CD8-positive, alpha-beta memory T cell (primary cell): Measurements from ENCODE around the gene ACBD7. TPM values are rescaled to one million over a fixed set of nuclear protein-coding genes. Genes with fewer than 3 reads are reported as not detected.

Experiments
- CTCF ChIA-PET: fragments of 350-600 bp; sonication (Branson Sonifier 250); formaldehyde crosslinking; loops from one replicate; lab custom pipeline; 2021; ENCODE audit warnings: antibody characterized with exemption; lab: Charles Lee
- POLR2A ChIA-PET: fragments of 350-600 bp; sonication (Branson Sonifier 250); formaldehyde crosslinking; loops from one replicate; lab custom pipeline; 2021; ENCODE audit warnings: antibody characterized with exemption; lab: Charles Lee
- DNase-seq, 5 donors: peaks; one replicate each; pipeline versions ENCODE4 v3.0.0 to v3.0.0-alpha.2; 2020 to 2022; ENCODE audit warnings: mixed read lengths in 1 of 5
- H3K27ac ChIP-seq: one replicate; pipeline ENCODE4 v1.7.0; 2013; ENCODE audit warnings: low read depth, mild to moderate bottlenecking, low read length, moderate library complexity
- H3K27me3 ChIP-seq: 2 replicates; pipeline ENCODE4 v1.7.0; 2013; ENCODE audit warnings: low read length, mild to moderate bottlenecking; ENCODE audit not compliant: insufficient read depth, poor library complexity, severe bottlenecking
- H3K36me3 ChIP-seq: 2 replicates; pipeline ENCODE4 v1.7.0; 2013; ENCODE audit warnings: mild to moderate bottlenecking, low read length, moderate library complexity; ENCODE audit not compliant: insufficient read depth
- H3K4me1 ChIP-seq: 2 replicates; pipeline ENCODE4 v1.7.0; 2013; ENCODE audit warnings: mild to moderate bottlenecking, low read length, moderate library complexity; ENCODE audit not compliant: insufficient read depth
- H3K4me3 ChIP-seq: 2 replicates; pipeline ENCODE4 v1.7.0; 2013; ENCODE audit warnings: mild to moderate bottlenecking, low read length
- H3K9me3 ChIP-seq: 2 replicates; pipeline ENCODE4 v1.7.0; 2013; ENCODE audit warnings: mild to moderate bottlenecking, low read length
- H3K27ac Mint-ChIP-seq, 8 donors: one replicate each; pipeline ENCODE4 v1.8.0; 2020 to 2021; ENCODE audit warnings: mixed read lengths in 8 of 8, mild to moderate bottlenecking in 6 of 8, inconsistent platforms in 3 of 8, moderate library complexity in 3 of 8
- H3K27me3 Mint-ChIP-seq, 2 donors: one replicate each; pipeline ENCODE4 v1.8.0; 2020 to 2021; ENCODE audit warnings: mixed read lengths in 2 of 2, mild to moderate bottlenecking in 1 of 2, moderate library complexity in 1 of 2
- H3K36me3 Mint-ChIP-seq, 3 donors: one replicate each; pipeline ENCODE4 v1.8.0; 2020 to 2021; ENCODE audit warnings: mixed read lengths in 3 of 3, inconsistent platforms in 1 of 3, mild to moderate bottlenecking in 1 of 3
- H3K4me1 Mint-ChIP-seq, 3 donors: one replicate each; pipeline ENCODE4 v1.8.0; 2020 to 2021; ENCODE audit warnings: mixed read lengths in 3 of 3, inconsistent platforms in 1 of 3, mild to moderate bottlenecking in 1 of 3
- H3K4me3 Mint-ChIP-seq, 7 donors: one replicate each; pipeline ENCODE4 v1.8.0; 2020 to 2021; ENCODE audit warnings: mixed read lengths in 7 of 7, mild to moderate bottlenecking in 6 of 7, moderate library complexity in 4 of 7, inconsistent platforms in 2 of 7
- H3K9me3 Mint-ChIP-seq, 5 donors: one replicate each; pipeline ENCODE4 v1.8.0; 2020 to 2022; ENCODE audit warnings: mixed read lengths in 5 of 5, mild to moderate bottlenecking in 3 of 5, moderate library complexity in 2 of 5, inconsistent platforms in 1 of 5
- polyA plus RNA-seq: library from polyadenylated mRNA; unstranded; fragments of 300-500 nt; fragmentation: Illumina TruSeq; gene quantifications from one replicate; pipeline ENCODE4 v1.2.3, GENCODE V29; 2021
- total RNA-seq, 2 experiments: library from RNA; stranded (reverse); gene quantifications; one replicate each; pipeline ENCODE4 v1.2.3, GENCODE V29; 2021

The ACBD7 gene
- total and polyA plus RNA-seq, 3 experiments from 2014 or later: 0.80 to 1.2 TPM; not detected in 1

GRCh38 chr10:15038416-15038815 is 50.2 kb downstream of the ACBD7 start:
- H3K36me3 ChIP-seq: no peaks in the 10 kb centered on the region
- Mint-ChIP-seq H3K27ac (no peak overlapping the region), H3K36me3 (no peaks in the 10 kb centered on the region), H3K27me3 (peaks cover 0 to 7% of the 10 kb centered on the region in 2 donors), H3K4me3 (no peak overlapping the region), H3K4me1 (peaks cover 0 to 5% (median 0%) of the 10 kb centered on the region in 3 donors), H3K9me3 (no peaks in the 10 kb centered on the region)
- ChIA-PET CTCF (interaction anchor here (1.6 kb wide), 1 partner anchor 12 kb away, joined by 5 read pairs; no protein-coding TSS in a partner anchor), POLR2A (interaction anchor here (0.5 kb wide), 1 partner anchor 109 kb away, joined by 4 read pairs; no protein-coding TSS in a partner anchor)
- H3K27me3 ChIP-seq: no peaks in the 10 kb centered on the region
- no peak overlapping the region for H3K4me3 ChIP-seq
- H3K4me1 ChIP-seq: no peaks in the 10 kb centered on the region
- no peaks in the 10 kb centered on the region for H3K9me3 ChIP-seq
- H3K27ac ChIP-seq: no peak overlapping the region
- DNase-seq: no peak

- ChIA-PET CTCF (no interaction called here), POLR2A (no interaction called here)
- H3K27ac ChIP-seq: no peak overlapping the region
- H3K4me3 ChIP-seq: no peak overlapping the region
- H3K9me3 ChIP-seq: no peaks in the 10 kb centered on the region
- peaks cover 0 to 7% of the 10 kb centered on the region in 2 donors for H3K27me3 Mint-ChIP-seq
- H3K27me3 ChIP-seq: no peaks in the 10 kb centered on the region
- no peaks in the 10 kb centered on the region for H3K4me1 ChIP-seq
- peaks cover 0 to 5% (median 0%) of the 10 kb centered on the region in 3 donors for H3K4me1 Mint-ChIP-seq
- no peak for DNase-seq
- H3K36me3 ChIP-seq: no peaks in the 10 kb centered on the region
- no peak overlapping the region for H3K4me3 Mint-ChIP-seq
- no peaks in the 10 kb centered on the region for H3K9me3 Mint-ChIP-seq
- H3K36me3 Mint-ChIP-seq: no peaks in the 10 kb centered on the region
- no peak overlapping the region for H3K27ac Mint-ChIP-seq
Observed at GRCh38 chr10:15037691-15038090, 50.9 kb downstream of the ACBD7 start.

- Histone ChIP-seq H3K36me3 (no peaks in the 10 kb centered on the region), H3K4me3 (no peak overlapping the region), H3K4me1 (no peaks in the 10 kb centered on the region), H3K9me3 (no peaks in the 10 kb centered on the region), H3K27ac (no peak overlapping the region), H3K27me3 (no peaks in the 10 kb centered on the region)
- H3K4me3 Mint-ChIP-seq: no peak overlapping the region
- H3K36me3 Mint-ChIP-seq: no peaks in the 10 kb centered on the region
- peaks cover 0 to 9% of the 10 kb centered on the region in 2 donors for H3K27me3 Mint-ChIP-seq
- DNase-seq: no peak
- ChIA-PET POLR2A (no interaction called here), CTCF (no interaction called here)
- H3K4me1 Mint-ChIP-seq: peaks cover 0 to 5% (median 0%) of the 10 kb centered on the region in 3 donors
- no peaks in the 10 kb centered on the region for H3K9me3 Mint-ChIP-seq
- no peak overlapping the region for H3K27ac Mint-ChIP-seq
Observed at GRCh38 chr10:15035385-15036301, 52.9 kb downstream of the ACBD7 start.

DNA sequence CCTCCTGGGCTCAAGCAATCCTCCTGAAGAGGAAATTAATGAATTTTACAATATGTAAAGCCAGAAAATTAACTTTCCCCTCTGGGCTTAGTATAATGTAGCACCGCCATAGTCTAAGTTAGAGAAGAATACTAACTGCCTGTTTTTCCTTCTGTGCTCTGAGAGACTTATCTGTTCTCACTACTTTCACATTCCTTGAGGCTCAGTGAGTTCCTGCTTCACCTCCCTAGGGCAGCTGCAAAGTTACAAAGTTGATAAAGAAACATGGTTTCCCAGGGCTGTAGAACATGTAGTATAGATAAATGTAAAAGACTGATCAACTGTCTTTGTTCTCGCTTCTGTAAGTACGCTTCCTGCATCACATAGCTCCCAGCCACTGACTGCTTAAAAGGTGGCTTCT is 60.8 kb downstream of the ACBD7 start:
- no peak overlapping the region for H3K4me3 Mint-ChIP-seq
- H3K9me3 Mint-ChIP-seq: peaks cover 0 to 3% (median 0%) of the 10 kb centered on the region in 5 donors
- H3K27ac Mint-ChIP-seq: no peak overlapping the region
- Histone ChIP-seq H3K27ac (no peak overlapping the region), H3K9me3 (no peaks in the 10 kb centered on the region), H3K27me3 (no peaks in the 10 kb centered on the region), H3K4me1 (no peaks in the 10 kb centered on the region), H3K36me3 (no peaks in the 10 kb centered on the region), H3K4me3 (no peak overlapping the region)
- no peaks in the 10 kb centered on the region for H3K36me3 Mint-ChIP-seq
- H3K4me1 Mint-ChIP-seq: peaks cover 3 to 5% (median 3%) of the 10 kb centered on the region in 3 donors
- ChIA-PET CTCF (no interaction called here), POLR2A (no interaction called here)
- peaks cover 0 to 4% of the 10 kb centered on the region in 2 donors for H3K27me3 Mint-ChIP-seq
- no peak for DNase-seq

Other genes with a start within 250 kb of the ACBD7 start
- gene SUV39H2, start 209.9 kb downstream of the ACBD7 start, total RNA-seq: 10 to 100 TPM; 30.8 to 35.8 TPM
- gene SUV39H2, start 209.9 kb downstream of the ACBD7 start, polyA plus RNA-seq: 3.4 TPM
- gene DCLRE1C, start 134.7 kb downstream of the ACBD7 start, total RNA-seq: 10 to 100 TPM; 11.3 to 12.5 TPM
- gene DCLRE1C, start 134.7 kb downstream of the ACBD7 start, polyA plus RNA-seq: 28.4 TPM
- gene MEIG1, start 129.4 kb downstream of the ACBD7 start, total RNA-seq: 1 to 10 TPM in 1 of 2 experiments, under 1 TPM in 1; 0.91 to 1.2 TPM
- 0.67 TPM for gene MEIG1, start 129.4 kb downstream of the ACBD7 start, polyA plus RNA-seq
- not detected for gene OLAH, start 44.8 kb downstream of the ACBD7 start, total RNA-seq
- gene OLAH, start 44.8 kb downstream of the ACBD7 start, polyA plus RNA-seq: not detected
- gene RPP38, start 8.6 kb upstream of the ACBD7 start, total RNA-seq: 10 to 100 TPM; 21.3 to 21.7 TPM
- 27.3 TPM for gene RPP38, start 8.6 kb upstream of the ACBD7 start, polyA plus RNA-seq
- gene NMT2, start 79.9 kb upstream of the ACBD7 start, total RNA-seq: 10 to 100 TPM; 16.1 to 16.8 TPM
- gene NMT2, start 79.9 kb upstream of the ACBD7 start, polyA plus RNA-seq: 36.6 TPM